BLaER1 treated with 17β-estradiol and CSF1 and Interleukin-3, amounts not matched to agents 10 nM and 100 nM (cell line): ENCODE measurements around the gene TSPAN16.

Experiments used
- H3K27ac ChIP-seq, 11 experiments: shearing (Covaris generic); formaldehyde crosslinking; 2 replicates each; pipeline ENCODE4 v1.8.1; 2022
- H3K27me3 ChIP-seq, 11 experiments: shearing (Covaris generic); formaldehyde crosslinking; 2 replicates each; pipeline ENCODE4 v1.8.1; 2022
- H3K36me3 ChIP-seq, 11 experiments: shearing (Covaris generic); formaldehyde crosslinking; 2 replicates each; pipeline ENCODE4 v1.8.1; 2022
- H3K4me1 ChIP-seq, 10 experiments: shearing (Covaris generic); formaldehyde crosslinking; 2 replicates each; pipeline ENCODE4 v1.8.1; 2022
- H3K4me2 ChIP-seq, 11 experiments: shearing (Covaris generic); formaldehyde crosslinking; 2 replicates each; pipeline ENCODE4 v1.8.1; 2022
- H3K4me3 ChIP-seq, 10 experiments: shearing (Covaris generic); formaldehyde crosslinking; 2 replicates each; pipeline ENCODE4 v1.8.1; 2022
- H3K9ac ChIP-seq, 11 experiments: shearing (Covaris generic); formaldehyde crosslinking; 2 replicates each; pipeline ENCODE4 v1.8.1; 2022
- H3K9me3 ChIP-seq, 11 experiments: shearing (Covaris generic); formaldehyde crosslinking; replicated peaks in 1 of 11; 2 replicates each; pipeline ENCODE4 v1.8.1; 2022
- H4K20me1 ChIP-seq, 11 experiments: shearing (Covaris generic); formaldehyde crosslinking; 2 replicates each; pipeline ENCODE4 v1.8.1; 2022
- Cebpa-rat ChIP-seq, 11 experiments: shearing (Covaris generic); IDR thresholded peaks; 2 replicates each; pipeline ENCODE4 v1.8.1; 2022

TSPAN16 gene, protein sequence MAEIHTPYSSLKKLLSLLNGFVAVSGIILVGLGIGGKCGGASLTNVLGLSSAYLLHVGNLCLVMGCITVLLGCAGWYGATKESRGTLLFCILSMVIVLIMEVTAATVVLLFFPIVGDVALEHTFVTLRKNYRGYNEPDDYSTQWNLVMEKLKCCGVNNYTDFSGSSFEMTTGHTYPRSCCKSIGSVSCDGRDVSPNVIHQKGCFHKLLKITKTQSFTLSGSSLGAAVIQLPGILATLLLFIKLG

DNA sequence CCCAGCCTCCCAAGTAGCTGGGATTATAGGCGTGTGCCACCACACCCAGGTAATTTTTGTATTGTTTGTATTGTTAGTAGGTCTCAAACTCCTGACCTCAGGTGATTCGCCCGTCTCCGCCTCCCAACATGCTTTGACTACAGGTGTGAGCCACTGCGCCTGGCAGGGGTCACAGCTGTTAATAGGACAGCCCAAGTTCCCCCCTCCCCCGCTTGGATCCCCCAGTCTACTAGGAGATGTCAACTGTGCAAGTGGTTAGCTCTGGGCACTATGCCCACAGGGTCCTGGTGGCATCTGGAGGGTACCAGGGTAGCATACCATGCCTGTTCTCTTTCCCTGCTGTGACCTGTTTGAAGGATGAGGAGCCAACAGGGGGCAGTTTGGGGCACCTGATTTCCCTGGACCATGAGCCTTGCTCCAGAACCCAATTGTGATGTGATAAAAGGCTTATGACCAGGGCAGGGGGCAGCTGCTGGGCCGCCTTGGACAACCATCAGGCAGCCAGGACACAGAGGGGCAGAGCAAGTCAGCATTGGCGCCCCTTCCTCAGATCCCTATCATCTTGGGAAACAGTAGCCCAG is at the start of gene TSPAN16:
TSS of gene TSPAN16 (plus strand) at position 496 of the 581 bp plus-strand sequence. CDS start 138 bp downstream, outside the sequence.
- no peaks in the 10 kb centered on the region for H4K20me1 ChIP-seq
- H3K4me1 ChIP-seq: peaks cover 14 to 84% (median 70%) of the 10 kb centered on the region in 10 experiments; a peak in 19 of 20 replicates
- peaks cover 0 to 15% (median 0%) of the 10 kb centered on the region in 11 experiments; a peak in 3 of 22 replicates for H3K27me3 ChIP-seq
- H3K9ac ChIP-seq: peak within 1 kb of the TSS in 8 of 11 experiments; percentile 3 to 65 (median 41); a peak in 12 of 22 replicates
- no peak within 1 kb of the TSS for H3K4me3 ChIP-seq
- no peak for TF ChIP-seq Cebpa-rat (IDR thresholded peaks at IDR 0.05)
- H3K27ac ChIP-seq: peak within 1 kb of the TSS in 10 of 11 experiments; percentile 18 to 79 (median 58); a peak in 18 of 22 replicates
- peak within 1 kb of the TSS in 9 of 11 experiments; percentile 37 to 85 (median 75); a peak in 18 of 22 replicates for H3K4me2 ChIP-seq
- H3K36me3 ChIP-seq: no peaks in the 10 kb centered on the region
- peaks cover 0 to 3% (median 0%) of the 10 kb centered on the region in 11 experiments; a peak in 2 of 22 replicates for H3K9me3 ChIP-seq

DNA sequence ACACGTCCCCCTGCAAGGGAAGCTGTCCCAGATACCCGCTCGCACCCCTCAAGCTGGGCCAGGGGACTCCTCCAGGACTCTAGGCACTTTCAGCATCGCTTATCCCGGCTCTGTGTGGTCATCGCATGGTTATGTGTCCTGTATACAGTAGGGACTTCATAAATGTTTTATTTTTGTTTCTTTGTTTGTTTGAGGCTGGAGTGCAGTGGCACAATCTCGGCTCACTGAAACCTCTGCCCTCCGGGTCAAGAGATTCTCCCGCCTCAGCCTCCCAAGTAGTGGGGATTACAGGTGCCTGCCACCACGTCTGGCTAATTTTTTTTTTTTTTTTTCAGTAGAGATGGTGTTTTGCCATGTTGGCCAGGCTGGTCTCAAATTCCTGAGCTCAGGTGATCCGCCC is 49.0 kb upstream of the TSPAN16 start:
- Histone ChIP-seq H3K4me2 (no peak overlapping the region), H3K4me3 (no peak overlapping the region), H3K36me3 (no peaks in the 10 kb centered on the region), H3K27ac (no peak overlapping the region), H3K9ac (no peak overlapping the region), H4K20me1 (peaks cover 0 to 13% (median 0%) of the 10 kb centered on the region in 11 experiments; a peak in 4 of 22 replicates), H3K9me3 (no peaks in the 10 kb centered on the region), H3K4me1 (peaks cover 0 to 8% (median 0%) of the 10 kb centered on the region in 10 experiments; a peak in 2 of 20 replicates), H3K27me3 (peaks cover 0 to 24% (median 0%) of the 10 kb centered on the region in 11 experiments; a peak in 7 of 22 replicates)
- no peak for TF ChIP-seq Cebpa-rat (IDR thresholded peaks at IDR 0.05)

GRCh38 chr19:11247391-11247790 is 48.6 kb upstream of the TSPAN16 start:
- H3K9me3 ChIP-seq: no peaks in the 10 kb centered on the region
- TF ChIP-seq Cebpa-rat (IDR thresholded peaks at IDR 0.05): no peak
- H3K27ac ChIP-seq: no peak overlapping the region
- H3K9ac ChIP-seq: no peak overlapping the region
- peaks cover 0 to 15% (median 0%) of the 10 kb centered on the region in 11 experiments; a peak in 4 of 22 replicates for H4K20me1 ChIP-seq
- no peak overlapping the region for H3K4me2 ChIP-seq
- no peaks in the 10 kb centered on the region for H3K36me3 ChIP-seq
- no peak overlapping the region for H3K4me3 ChIP-seq
- peaks cover 0 to 8% (median 0%) of the 10 kb centered on the region in 10 experiments; a peak in 2 of 20 replicates for H3K4me1 ChIP-seq
- peaks cover 0 to 22% (median 0%) of the 10 kb centered on the region in 11 experiments; a peak in 4 of 22 replicates for H3K27me3 ChIP-seq

DNA sequence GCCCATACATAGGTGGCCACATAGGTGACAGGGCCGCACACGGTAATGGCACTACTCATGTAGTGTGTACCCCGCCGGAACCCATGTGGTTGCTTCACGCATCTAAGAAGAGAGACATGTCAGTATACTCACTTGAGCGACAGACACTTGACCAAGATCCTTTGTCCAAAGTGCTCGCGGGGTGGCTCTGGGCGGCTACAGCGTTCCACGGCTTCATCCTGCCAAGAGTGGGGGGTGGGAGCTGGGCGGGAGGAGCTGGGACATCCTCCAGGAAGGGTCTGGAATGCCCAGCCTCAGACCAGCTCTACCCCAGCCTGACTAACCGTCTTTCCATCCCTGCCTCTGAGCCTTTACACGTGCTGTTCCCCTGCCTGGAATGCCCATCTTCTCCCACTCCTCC is 48.0 kb upstream of the TSPAN16 start:
- Histone ChIP-seq H3K36me3 (no peaks in the 10 kb centered on the region), H3K27me3 (peaks cover 0 to 27% (median 0%) of the 10 kb centered on the region in 11 experiments; a peak in 4 of 22 replicates), H3K9ac (no peak overlapping the region), H3K4me3 (no peak overlapping the region), H3K4me1 (peaks cover 0 to 7% (median 0%) of the 10 kb centered on the region in 10 experiments; a peak in 2 of 20 replicates), H3K4me2 (no peak overlapping the region), H3K9me3 (no peaks in the 10 kb centered on the region), H3K27ac (no peak overlapping the region), H4K20me1 (peaks cover 0 to 16% (median 0%) of the 10 kb centered on the region in 11 experiments; a peak in 5 of 22 replicates)
- TF ChIP-seq Cebpa-rat (IDR thresholded peaks at IDR 0.05): no peak

DNA sequence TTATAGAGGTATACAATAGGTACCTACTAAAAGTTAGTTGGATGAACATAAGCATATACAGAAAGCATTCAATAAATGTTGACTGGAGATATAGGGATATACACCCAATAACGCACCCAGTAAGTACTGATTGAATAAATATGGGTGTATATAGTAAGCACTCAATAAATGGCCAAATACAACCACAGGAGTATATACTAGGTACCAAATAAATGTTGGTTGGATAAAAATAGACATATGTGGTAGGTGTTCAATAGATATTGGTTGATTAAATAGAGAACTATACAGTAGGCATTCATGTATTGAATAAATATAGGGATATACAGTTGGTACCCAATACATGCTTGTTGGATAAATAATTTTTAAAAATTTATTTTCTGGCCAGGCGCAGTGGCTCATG is 47.1 kb upstream of the TSPAN16 start:
- Histone ChIP-seq H3K9me3 (no peaks in the 10 kb centered on the region), H3K27ac (no peak overlapping the region), H3K4me2 (no peak overlapping the region), H3K4me3 (no peak overlapping the region), H3K9ac (no peak overlapping the region), H3K36me3 (no peaks in the 10 kb centered on the region), H3K27me3 (peaks cover 0 to 31% (median 0%) of the 10 kb centered on the region in 11 experiments; a peak in 3 of 22 replicates), H4K20me1 (peaks cover 0 to 19% (median 0%) of the 10 kb centered on the region in 11 experiments; a peak in 6 of 22 replicates), H3K4me1 (no peaks in the 10 kb centered on the region)
- TF ChIP-seq Cebpa-rat (IDR thresholded peaks at IDR 0.05): no peak

- no peak overlapping the region for H3K9ac ChIP-seq
- H3K4me1 ChIP-seq: peaks cover 0 to 3% (median 0%) of the 10 kb centered on the region in 10 experiments; a peak in 2 of 20 replicates
- H3K4me2 ChIP-seq: no peak overlapping the region
- H3K9me3 ChIP-seq: no peaks in the 10 kb centered on the region
- no peak overlapping the region for H3K4me3 ChIP-seq
- peaks cover 0 to 31% (median 0%) of the 10 kb centered on the region in 11 experiments; a peak in 5 of 22 replicates for H4K20me1 ChIP-seq
- no peak for TF ChIP-seq Cebpa-rat (IDR thresholded peaks at IDR 0.05)
- no peaks in the 10 kb centered on the region for H3K36me3 ChIP-seq
- H3K27ac ChIP-seq: no peak overlapping the region
- peaks cover 3 to 45% (median 18%) of the 10 kb centered on the region in 11 experiments; a peak in 21 of 22 replicates for H3K27me3 ChIP-seq
Observed at GRCh38 chr19:11251217-11251616, 44.7 kb upstream of the TSPAN16 start.

DNA sequence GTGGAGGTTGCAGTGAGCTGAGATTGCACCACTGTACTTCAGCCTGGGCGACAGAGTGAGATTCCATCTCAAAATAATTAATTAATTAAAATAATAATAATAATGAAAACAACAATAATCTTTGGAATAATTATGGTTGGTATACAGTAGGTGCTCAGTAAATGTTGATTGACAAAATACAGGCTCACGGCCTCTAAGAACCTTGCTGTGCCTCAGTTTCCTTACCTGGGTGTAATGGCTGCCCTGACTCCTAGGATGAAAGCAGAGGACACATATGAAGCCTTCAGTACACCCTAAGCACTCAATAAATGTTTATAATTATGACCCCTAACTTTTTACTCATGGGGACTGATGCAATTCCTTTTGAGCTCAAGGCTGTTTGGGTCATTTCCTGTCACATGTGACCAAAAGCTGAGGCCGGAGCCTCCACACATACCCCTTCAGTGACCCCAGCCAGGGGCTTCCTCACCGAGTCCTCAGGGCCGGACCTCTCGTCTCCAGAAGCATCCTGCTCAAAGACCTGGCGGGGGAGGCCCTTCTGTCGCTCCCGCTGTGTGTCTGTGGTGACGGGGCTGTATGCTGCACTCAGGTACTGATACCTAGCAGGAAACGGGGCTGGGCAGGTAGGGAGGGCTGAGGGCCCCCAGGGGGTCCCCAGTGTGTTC is 44.2 kb upstream of the TSPAN16 start:
- peaks cover 0 to 5% (median 0%) of the 10 kb centered on the region in 10 experiments; a peak in 2 of 20 replicates for H3K4me1 ChIP-seq
- peaks cover 0 to 31% (median 0%) of the 10 kb centered on the region in 11 experiments; a peak in 4 of 22 replicates for H4K20me1 ChIP-seq

DNA sequence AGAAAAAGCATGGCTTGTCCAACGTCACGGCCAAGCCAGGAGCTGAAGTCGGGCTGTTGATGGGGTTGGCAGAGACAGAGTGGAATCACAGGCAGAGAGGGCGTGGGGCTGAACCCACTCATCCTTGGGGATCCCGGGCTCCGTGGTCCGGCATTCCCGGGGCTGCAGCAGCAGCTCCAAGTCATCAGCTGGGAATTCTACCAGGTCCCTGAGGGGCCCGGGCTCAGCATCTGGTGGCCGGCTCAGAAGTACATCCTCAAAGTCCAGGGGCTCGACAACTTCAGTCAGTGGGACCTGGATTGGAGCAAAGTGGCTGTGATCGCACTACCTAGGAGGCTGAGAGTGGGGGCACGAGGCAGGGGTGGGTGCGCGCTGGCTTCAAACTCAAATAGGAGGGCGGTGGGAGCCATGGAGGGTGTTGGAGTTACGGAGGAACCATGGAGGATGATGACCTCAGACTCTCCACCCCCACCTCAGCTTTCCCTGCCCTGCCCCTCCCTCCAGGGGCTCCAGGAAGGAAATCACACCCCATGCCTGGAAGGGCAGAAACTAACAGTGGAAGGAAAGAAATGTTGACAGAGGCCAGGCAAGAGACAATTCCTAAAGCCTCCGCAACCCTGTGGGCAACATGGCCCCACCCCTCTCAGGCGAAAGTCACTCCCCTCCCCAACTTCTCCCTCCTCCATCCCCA is 43.1 kb upstream of the TSPAN16 start:
- no peak for TF ChIP-seq Cebpa-rat (IDR thresholded peaks at IDR 0.05)
- Histone ChIP-seq H4K20me1 (peaks cover 0 to 32% (median 0%) of the 10 kb centered on the region in 11 experiments; a peak in 5 of 22 replicates), H3K4me2 (no peak overlapping the region), H3K4me1 (peaks cover 0 to 5% (median 0%) of the 10 kb centered on the region in 10 experiments; a peak in 2 of 20 replicates), H3K27me3 (peaks cover 11 to 53% (median 32%) of the 10 kb centered on the region in 11 experiments; a peak in 21 of 22 replicates), H3K9me3 (no peaks in the 10 kb centered on the region), H3K27ac (no peak overlapping the region), H3K36me3 (no peaks in the 10 kb centered on the region), H3K4me3 (no peak overlapping the region), H3K9ac (no peak overlapping the region)

More for the DNA sequence above, 44.2 kb upstream of the TSPAN16 start:
- H3K9ac ChIP-seq: no peak overlapping the region
- H3K4me3 ChIP-seq: no peak overlapping the region
- H3K27me3 ChIP-seq: peaks cover 9 to 47% (median 24%) of the 10 kb centered on the region in 11 experiments; a peak in 21 of 22 replicates
- TF ChIP-seq Cebpa-rat (IDR thresholded peaks at IDR 0.05): no peak
- no peaks in the 10 kb centered on the region for H3K36me3 ChIP-seq
- H3K9me3 ChIP-seq: no peaks in the 10 kb centered on the region
- H3K4me2 ChIP-seq: no peak overlapping the region
- H3K27ac ChIP-seq: no peak overlapping the region
